Thoracic aorta (tissue), 2 donors: Measurements from ENCODE around the gene LHPP. TPM values are rescaled to one million over a fixed set of nuclear protein-coding genes. Genes with fewer than 3 reads are reported as not detected.
A peak's percentile ranks its signal among the peaks of the same experiment; 100 is the strongest.

Experiments used
- ATAC-seq: fragments of 150-250 bp; one replicate; pipeline ENCODE4 v1.8.0; 2017; ENCODE audit warnings: low read depth; ENCODE audit not compliant: insufficient number of reproducible peaks, low FRiP score
- DNase-seq: peaks from one replicate; pipeline ENCODE4 v3.0.0-alpha.2; 2020; ENCODE audit warnings: low spot score
- H3K27ac ChIP-seq, 2 donors: fragments of 200-600 bp; sonication (generic); 1 replicate in 1 of 2; 2 replicates in 1 of 2; pipeline ENCODE4 v1.5.1; 2016; ENCODE audit warnings: mild to moderate bottlenecking in 2 of 2, moderate library complexity in 2 of 2
- H3K27me3 ChIP-seq: fragments of 200-600 bp; sonication (generic); replicated peaks from 2 replicates; pipeline ENCODE4 v1.6.0; 2016; ENCODE audit warnings: mild to moderate bottlenecking; ENCODE audit not compliant: insufficient read depth
- H3K36me3 ChIP-seq: fragments of 200-600 bp; sonication (generic); one replicate; pipeline ENCODE4 v1.5.1; 2016
- H3K4me1 ChIP-seq, 2 donors: fragments of 200-600 bp; sonication (generic); 1 replicate in 1 of 2; 2 replicates in 1 of 2; pipeline versions ENCODE4 v1.5.1 to v1.6.0; 2016; ENCODE audit warnings: low read depth in 2 of 2, mild to moderate bottlenecking in 1 of 2; ENCODE audit not compliant: control insufficient read depth in 1 of 2
- H3K4me3 ChIP-seq: fragments of 200-600 bp; sonication (generic); 2 replicates; pipeline ENCODE4 v1.5.1; 2016; ENCODE audit warnings: mild to moderate bottlenecking
- H3K9me3 ChIP-seq: fragments of 200-600 bp; sonication (generic); 2 replicates; pipeline ENCODE4 v1.5.1; 2016
- CTCF ChIP-seq: fragments of 200-600 bp; sonication (generic); IDR thresholded peaks from one replicate; pipeline ENCODE4 v1.5.1; 2019; ENCODE audit warnings: antibody characterized with exemption
- total RNA-seq, 2 donors: library from RNA; depleted of rRNA; stranded (reverse); fragments of >200 nt; gene quantifications; one replicate each; pipeline versions ENCODE4 v1.1.0 to v1.2.3, GENCODE V29; 2016

Gene LHPP
- total RNA-seq, 2 donors from 2014 or later = 7.2 to 24.1 TPM

DNA sequence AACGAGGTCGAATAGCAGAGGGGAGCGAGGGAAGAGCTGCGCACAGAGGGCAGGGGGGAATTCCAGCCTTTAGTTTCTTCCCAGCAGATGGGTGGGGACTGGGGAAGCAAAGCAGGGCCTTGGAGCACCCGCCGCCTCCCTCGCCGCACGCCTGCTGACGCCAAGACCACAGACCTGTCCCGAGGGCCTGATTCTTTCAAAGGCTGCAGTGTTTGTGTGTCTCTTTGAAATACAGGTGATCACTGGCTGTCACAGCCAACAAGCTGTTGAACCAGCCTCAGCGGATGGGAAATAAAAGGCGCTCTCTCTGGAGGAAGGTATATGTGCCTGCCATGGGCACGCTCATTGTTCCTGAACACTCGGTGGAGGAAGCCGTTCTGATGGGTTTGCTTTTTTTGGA lies 163.3 kb downstream of the LHPP start:
- no peak for DNase-seq
- Histone ChIP-seq H3K27me3 (no peaks in the 10 kb centered on the region), H3K36me3 (no peaks in the 10 kb centered on the region), H3K4me3 (no peak overlapping the region), H3K9me3 (no peaks in the 10 kb centered on the region), H3K4me1 (peaks cover 18 to 44% of the 10 kb centered on the region in 2 donors), H3K27ac (no peak overlapping the region)
- no peak for TF ChIP-seq CTCF
- no peak for ATAC-seq

DNA sequence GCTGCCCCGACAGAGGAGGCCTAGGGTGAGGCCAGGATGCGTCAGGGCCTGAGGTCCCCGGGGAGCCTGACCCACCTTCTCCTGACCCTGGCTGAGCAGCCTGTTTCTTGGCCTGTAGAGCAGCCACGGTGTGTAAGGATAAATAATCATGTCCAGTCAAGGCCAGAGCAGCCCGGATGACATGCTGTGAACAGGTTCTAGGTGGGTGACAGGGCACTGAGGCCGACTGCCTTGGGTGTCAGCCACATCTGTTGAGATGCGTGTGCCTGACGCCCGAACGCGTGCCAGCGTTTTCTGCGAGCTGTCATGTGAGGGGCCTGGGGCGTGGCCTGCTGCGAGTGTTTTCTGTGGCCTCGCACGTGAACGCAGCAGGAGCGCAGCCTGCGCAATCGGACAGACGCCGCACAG lies 164.2 kb downstream of the LHPP start:
- Histone ChIP-seq H3K9me3 (no peaks in the 10 kb centered on the region), H3K27ac (no peak overlapping the region), H3K4me3 (no peak overlapping the region), H3K4me1 (peaks cover 24 to 53% of the 10 kb centered on the region in 2 donors), H3K27me3 (no peaks in the 10 kb centered on the region), H3K36me3 (no peaks in the 10 kb centered on the region)
- TF ChIP-seq CTCF = no peak
- ATAC-seq = no peak
- DNase-seq = no peak

- Histone ChIP-seq H3K9me3 (no peaks in the 10 kb centered on the region), H3K4me1 (peaks cover 24 to 54% of the 10 kb centered on the region in 2 donors), H3K4me3 (no peak overlapping the region), H3K27ac (no peak overlapping the region), H3K27me3 (no peaks in the 10 kb centered on the region), H3K36me3 (no peaks in the 10 kb centered on the region)
- no peak for DNase-seq
- no peak for ATAC-seq
- TF ChIP-seq CTCF = no peak
These were observed 165.2 kb downstream of the LHPP start for GRCh38 chr10:124626759-124627380.

GRCh38 chr10:124627866-124628675 lies 166.4 kb downstream of the LHPP start:
- ATAC-seq = no peak
- H3K9me3 ChIP-seq = no peaks in the 10 kb centered on the region
- peaks cover 28 to 61% of the 10 kb centered on the region in 2 donors for H3K4me1 ChIP-seq
- H3K36me3 ChIP-seq = no peaks in the 10 kb centered on the region
- H3K27ac ChIP-seq = no peak overlapping the region
- TF ChIP-seq CTCF = no peak
- no peak overlapping the region for H3K4me3 ChIP-seq
- DNase-seq = no peak
- no peaks in the 10 kb centered on the region for H3K27me3 ChIP-seq

DNA sequence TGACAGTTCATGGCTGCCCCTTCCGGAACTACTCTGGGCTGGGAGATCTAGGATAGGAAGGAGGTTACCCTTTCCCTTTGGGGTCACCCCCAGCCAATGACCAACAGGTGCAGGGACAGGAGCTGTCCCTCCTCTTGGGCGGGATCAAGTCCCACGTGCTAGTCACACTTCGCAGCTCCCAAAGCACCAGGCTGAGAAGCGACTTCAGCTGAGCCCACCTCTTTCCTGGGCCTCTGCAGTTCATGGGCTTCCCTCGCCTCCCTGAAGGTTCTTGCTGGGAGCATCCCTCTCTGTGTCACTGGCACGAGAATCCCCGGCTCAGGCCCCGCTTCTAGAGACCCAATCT lies 167.0 kb downstream of the LHPP start:
- Histone ChIP-seq H3K4me1 (peaks cover 28 to 61% of the 10 kb centered on the region in 2 donors), H3K4me3 (no peak overlapping the region), H3K27ac (peak overlapping the region; percentile 26 to 38), H3K27me3 (no peaks in the 10 kb centered on the region), H3K9me3 (no peaks in the 10 kb centered on the region), H3K36me3 (no peaks in the 10 kb centered on the region)
- no peak for TF ChIP-seq CTCF
- no peak for ATAC-seq
- DNase-seq = no peak
